ENCODE results near the gene SIGLEC5.
A peak's percentile ranks its signal among the peaks of the same experiment; 100 is the strongest.

Gene SIGLEC5

DNA sequence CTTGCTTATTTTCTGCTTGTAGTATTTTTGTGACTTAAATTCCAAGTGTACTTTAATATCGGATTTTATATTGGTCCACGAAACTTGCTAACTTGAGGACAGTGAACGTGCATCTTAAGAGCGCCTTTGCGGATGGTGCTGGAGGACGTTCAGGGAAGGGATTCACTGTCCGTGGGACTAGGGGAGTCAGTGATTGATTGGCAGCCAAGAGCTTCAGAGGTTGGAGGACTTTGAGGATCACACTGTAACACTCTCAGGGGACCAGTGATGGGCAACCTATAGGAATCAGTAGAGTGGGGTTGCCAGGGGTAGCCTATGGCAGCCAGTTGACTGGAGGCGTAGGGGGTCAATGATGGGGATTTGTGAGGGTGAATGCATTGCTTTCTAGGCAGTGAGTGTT is 58.6 kb downstream of the SIGLEC5 start:
- H3K4me2 ChIP-seq (ENCODE audit: low read length) = peak overlapping the region; percentile 80
- TF ChIP-seq, protein P1, sequence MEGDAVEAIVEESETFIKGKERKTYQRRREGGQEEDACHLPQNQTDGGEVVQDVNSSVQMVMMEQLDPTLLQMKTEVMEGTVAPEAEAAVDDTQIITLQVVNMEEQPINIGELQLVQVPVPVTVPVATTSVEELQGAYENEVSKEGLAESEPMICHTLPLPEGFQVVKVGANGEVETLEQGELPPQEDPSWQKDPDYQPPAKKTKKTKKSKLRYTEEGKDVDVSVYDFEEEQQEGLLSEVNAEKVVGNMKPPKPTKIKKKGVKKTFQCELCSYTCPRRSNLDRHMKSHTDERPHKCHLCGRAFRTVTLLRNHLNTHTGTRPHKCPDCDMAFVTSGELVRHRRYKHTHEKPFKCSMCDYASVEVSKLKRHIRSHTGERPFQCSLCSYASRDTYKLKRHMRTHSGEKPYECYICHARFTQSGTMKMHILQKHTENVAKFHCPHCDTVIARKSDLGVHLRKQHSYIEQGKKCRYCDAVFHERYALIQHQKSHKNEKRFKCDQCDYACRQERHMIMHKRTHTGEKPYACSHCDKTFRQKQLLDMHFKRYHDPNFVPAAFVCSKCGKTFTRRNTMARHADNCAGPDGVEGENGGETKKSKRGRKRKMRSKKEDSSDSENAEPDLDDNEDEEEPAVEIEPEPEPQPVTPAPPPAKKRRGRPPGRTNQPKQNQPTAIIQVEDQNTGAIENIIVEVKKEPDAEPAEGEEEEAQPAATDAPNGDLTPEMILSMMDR (IDR thresholded peaks at IDR 0.05) = no peak
- H3K27me3 ChIP-seq (ENCODE audit: control insufficient read depth, insufficient read depth, low read length) = no peaks in the 10 kb centered on the region
- H3K36me3 ChIP-seq (ENCODE audit: control insufficient read depth, insufficient read depth, low read length) = no peaks in the 10 kb centered on the region
- H3K4me1 ChIP-seq = peaks cover 8% of the 10 kb centered on the region
- H3K79me2 ChIP-seq = peaks cover 35% of the 10 kb centered on the region
- peak overlapping the region; percentile 46 for H3K27ac ChIP-seq
- H2AFZ ChIP-seq = peak overlapping the region; percentile 47
- H3K9me3 ChIP-seq (ENCODE audit: control insufficient read depth, low read length) = no peaks in the 10 kb centered on the region
- peak overlapping the region; percentile 62 for H3K4me3 ChIP-seq (ENCODE audit: low read depth, low read length)
- H3K9ac ChIP-seq = peak overlapping the region; percentile 16

DNA sequence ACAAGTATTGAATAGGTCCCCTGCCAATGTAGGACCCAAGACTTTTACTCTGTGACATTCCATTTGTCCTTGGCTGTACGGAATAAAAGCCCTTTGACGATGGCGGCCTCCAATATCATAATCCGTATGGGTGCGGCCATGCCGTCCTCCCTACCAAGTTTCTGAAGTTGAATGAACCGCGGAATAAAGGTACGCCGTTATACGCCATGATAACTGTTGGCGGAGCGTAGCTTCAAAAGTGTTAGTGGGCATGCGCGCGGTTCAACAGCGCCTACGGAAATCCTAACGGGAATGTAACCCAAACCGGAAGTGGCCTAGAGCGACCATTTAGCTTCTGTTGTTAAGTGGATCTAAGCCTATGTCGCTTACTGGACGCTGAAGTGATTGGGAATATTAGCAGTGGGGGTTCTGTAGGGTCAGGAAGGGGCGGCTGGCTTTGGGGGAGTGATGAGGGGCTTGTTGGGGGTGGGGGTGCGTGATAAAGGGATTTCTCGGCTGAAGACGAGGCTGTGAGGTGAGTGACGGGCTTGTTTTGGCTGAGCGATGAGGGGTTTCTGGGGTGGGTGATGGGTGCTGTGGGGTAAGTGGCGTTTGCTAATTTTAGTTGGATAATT is 59.1 kb downstream of the SIGLEC5 start, which contains the start of gene ZNF175:
Gene ZNF175, plus strand, starts transcription at position 322 of the 614 bp plus-strand sequence. CDS start 2,047 bp downstream, outside the sequence.
- peak within 1 kb of the TSS; percentile 16 for H3K9ac ChIP-seq
- H3K27ac ChIP-seq = peak within 1 kb of the TSS; percentile 46
- TF ChIP-seq, protein P1 (IDR thresholded peaks at IDR 0.05) = no peak

DNA sequence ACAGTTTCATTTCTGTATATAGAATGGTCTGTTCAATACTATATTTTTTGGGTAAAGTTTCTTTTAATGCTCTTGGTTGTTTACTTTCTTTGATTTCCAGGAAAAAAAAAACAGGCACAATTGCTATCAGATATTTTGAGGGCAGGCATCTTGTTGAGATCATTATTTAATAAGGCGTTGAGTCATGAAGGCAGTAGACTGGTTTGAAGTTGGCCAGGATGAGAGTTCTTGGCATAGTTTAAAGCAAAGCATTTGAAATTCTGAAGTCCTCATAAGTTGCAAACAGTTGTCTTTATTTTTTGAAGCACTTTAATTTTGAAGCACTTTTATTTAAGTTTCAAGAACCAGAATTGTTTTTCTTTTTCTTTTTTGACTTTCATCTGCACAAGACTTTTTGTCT is 61.7 kb downstream of the SIGLEC5 start:
- TF ChIP-seq, protein P1 (IDR thresholded peaks at IDR 0.05) = no peak
- Histone ChIP-seq H3K9me3 (ENCODE audit: control insufficient read depth, low read length) (no peaks in the 10 kb centered on the region), H3K27ac (no peak overlapping the region), H3K4me1 (peaks cover 8% of the 10 kb centered on the region), H3K9ac (no peak overlapping the region), H3K79me2 (peaks cover 22% of the 10 kb centered on the region), H2AFZ (no peak overlapping the region), H3K4me2 (ENCODE audit: low read length) (no peak overlapping the region), H3K36me3 (ENCODE audit: control insufficient read depth, insufficient read depth, low read length) (no peaks in the 10 kb centered on the region), H3K27me3 (ENCODE audit: control insufficient read depth, insufficient read depth, low read length) (no peaks in the 10 kb centered on the region), H3K4me3 (ENCODE audit: low read depth, low read length) (no peak overlapping the region)

More for the DNA sequence above, 59.1 kb downstream of the SIGLEC5 start, which contains the start of gene ZNF175:
- Histone ChIP-seq H3K4me1 (peaks cover 8% of the 10 kb centered on the region), H2AFZ (peak within 1 kb of the TSS; percentile 47), H3K4me3 (ENCODE audit: low read depth, low read length) (peak within 1 kb of the TSS; percentile 62), H3K9me3 (ENCODE audit: control insufficient read depth, low read length) (no peaks in the 10 kb centered on the region), H3K4me2 (ENCODE audit: low read length) (peak within 1 kb of the TSS; percentile 80), H3K27me3 (ENCODE audit: control insufficient read depth, insufficient read depth, low read length) (no peaks in the 10 kb centered on the region), H3K79me2 (peaks cover 35% of the 10 kb centered on the region), H3K36me3 (ENCODE audit: control insufficient read depth, insufficient read depth, low read length) (no peaks in the 10 kb centered on the region)

DNA sequence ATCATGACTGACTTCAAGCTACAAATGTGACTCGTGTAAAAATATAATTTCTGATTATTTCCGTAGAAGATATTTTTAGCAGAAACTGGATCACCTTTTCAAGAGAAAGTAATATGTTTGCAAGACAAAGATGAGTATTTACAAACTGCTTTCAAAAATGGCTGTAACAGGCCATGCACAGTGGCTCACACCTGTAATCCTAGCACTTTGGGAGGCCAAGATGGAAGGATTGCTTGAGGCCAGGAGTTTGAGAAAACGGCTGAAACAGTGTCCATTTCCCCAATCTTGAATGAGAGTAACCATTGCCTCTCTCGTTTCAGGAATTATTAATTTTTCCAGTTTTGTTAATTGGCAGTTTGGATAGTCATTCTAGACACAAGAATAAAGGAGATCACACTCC is 62.6 kb downstream of the SIGLEC5 start:
- peaks cover 14% of the 10 kb centered on the region for H3K79me2 ChIP-seq
- TF ChIP-seq, protein P1 (IDR thresholded peaks at IDR 0.05) = no peak
- no peaks in the 10 kb centered on the region for H3K27me3 ChIP-seq (ENCODE audit: control insufficient read depth, insufficient read depth, low read length)
- H3K36me3 ChIP-seq (ENCODE audit: control insufficient read depth, insufficient read depth, low read length) = no peaks in the 10 kb centered on the region
- H2AFZ ChIP-seq = no peak overlapping the region
- no peak overlapping the region for H3K4me2 ChIP-seq (ENCODE audit: low read length)
- no peak overlapping the region for H3K9ac ChIP-seq
- H3K4me1 ChIP-seq = peaks cover under 1% of the 10 kb centered on the region
- no peaks in the 10 kb centered on the region for H3K9me3 ChIP-seq (ENCODE audit: control insufficient read depth, low read length)
- no peak overlapping the region for H3K4me3 ChIP-seq (ENCODE audit: low read depth, low read length)
- H3K27ac ChIP-seq = no peak overlapping the region
